ENCODE measurements around the gene ME2. TPM values are rescaled to one million over a fixed set of nuclear protein-coding genes. Genes with fewer than 3 reads are reported as not detected.
"Not testable (repeated sequence)": the region's sequence is repeated elsewhere in the genome, so short reads cannot be mapped to it uniquely, and the experiment has no call there.

Gene ME2
- total and polyA plus RNA-seq, 8 donors: 16.6 to 100 (median 58.5) TPM

DNA sequence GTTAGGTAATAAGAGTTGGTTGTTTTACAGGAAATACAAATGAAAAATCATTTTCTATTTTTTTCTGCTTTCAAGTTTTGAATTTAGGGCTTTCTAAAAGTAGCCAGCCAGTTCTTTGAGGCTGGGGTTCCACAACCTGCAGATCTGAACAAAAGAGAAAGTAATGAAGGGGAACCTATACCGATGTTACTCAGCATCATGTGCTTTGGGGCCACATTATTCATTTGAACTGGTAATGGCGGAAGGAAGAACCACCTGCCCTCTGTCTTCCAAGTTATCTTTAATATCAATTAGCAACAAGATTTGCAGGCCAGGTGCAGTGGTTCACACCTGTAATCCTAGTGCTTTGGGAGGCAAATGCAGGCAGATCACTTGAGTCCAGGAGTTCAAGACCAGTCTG lies 46.2 kb upstream of the ME2 start:
- WGBS, 5 donors: 79 to 95% (median 92%) methylated on average over 2 of the region's 2 CpGs
- intact Hi-C loops (cut with DNase I; ENCODE audit: low total_unique reads): no loop called here
- peaks cover 0 to 15% (median 0%) of the 10 kb centered on the region in 4 donors for H3K4me1 ChIP-seq

DNA sequence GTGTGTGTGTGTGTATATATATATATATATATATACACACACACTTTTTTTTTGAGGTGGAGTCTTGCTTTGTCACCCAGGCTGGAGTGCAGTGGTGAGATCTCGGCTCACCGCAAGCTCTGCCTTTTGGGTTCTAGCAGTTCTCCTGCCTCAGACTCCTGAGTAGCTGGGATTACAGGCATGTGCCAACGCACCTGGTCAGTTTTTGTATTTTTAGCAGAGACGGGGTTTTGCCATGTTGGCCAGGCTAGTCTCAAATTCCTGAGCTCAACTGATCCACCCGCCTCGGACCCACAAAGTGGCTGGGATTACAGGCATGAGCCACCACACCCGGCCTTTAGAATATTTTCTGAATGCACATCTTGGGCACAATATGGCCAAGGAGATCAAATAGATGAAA lies 45.4 kb upstream of the ME2 start:
- WGBS, 5 donors: 94 to 96% (median 95%) methylated on average over 7 of the region's 7 CpGs
- H3K36me3 ChIP-seq; H3K9me3 ChIP-seq; intact Hi-C loops (cut with DNase I; ENCODE audit: low total_unique reads); H3K4me3 ChIP-seq; DNase-seq; H3K27me3 ChIP-seq; H3K27ac ChIP-seq: not testable (repeated sequence)
- H3K4me1 ChIP-seq: peaks cover 0 to 15% (median 0%) of the 10 kb centered on the region in 4 donors

More for the DNA sequence above, 46.2 kb upstream of the ME2 start:
- Histone ChIP-seq H3K4me3 (no peak overlapping the region), H3K9me3 (no peaks in the 10 kb centered on the region), H3K27me3 (no peaks in the 10 kb centered on the region), H3K36me3 (no peaks in the 10 kb centered on the region), H3K27ac (no peak overlapping the region)
- TF ChIP-seq, protein P1, sequence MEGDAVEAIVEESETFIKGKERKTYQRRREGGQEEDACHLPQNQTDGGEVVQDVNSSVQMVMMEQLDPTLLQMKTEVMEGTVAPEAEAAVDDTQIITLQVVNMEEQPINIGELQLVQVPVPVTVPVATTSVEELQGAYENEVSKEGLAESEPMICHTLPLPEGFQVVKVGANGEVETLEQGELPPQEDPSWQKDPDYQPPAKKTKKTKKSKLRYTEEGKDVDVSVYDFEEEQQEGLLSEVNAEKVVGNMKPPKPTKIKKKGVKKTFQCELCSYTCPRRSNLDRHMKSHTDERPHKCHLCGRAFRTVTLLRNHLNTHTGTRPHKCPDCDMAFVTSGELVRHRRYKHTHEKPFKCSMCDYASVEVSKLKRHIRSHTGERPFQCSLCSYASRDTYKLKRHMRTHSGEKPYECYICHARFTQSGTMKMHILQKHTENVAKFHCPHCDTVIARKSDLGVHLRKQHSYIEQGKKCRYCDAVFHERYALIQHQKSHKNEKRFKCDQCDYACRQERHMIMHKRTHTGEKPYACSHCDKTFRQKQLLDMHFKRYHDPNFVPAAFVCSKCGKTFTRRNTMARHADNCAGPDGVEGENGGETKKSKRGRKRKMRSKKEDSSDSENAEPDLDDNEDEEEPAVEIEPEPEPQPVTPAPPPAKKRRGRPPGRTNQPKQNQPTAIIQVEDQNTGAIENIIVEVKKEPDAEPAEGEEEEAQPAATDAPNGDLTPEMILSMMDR (IDR thresholded peaks at IDR 0.05): no peak
- TF ChIP-seq EP300 (IDR thresholded peaks at IDR 0.05) (no peak), POLR2A (IDR thresholded peaks at IDR 0.05) (no peak), POLR2AphosphoS5 (IDR thresholded peaks at IDR 0.05) (no peak)
- no peak for DNase-seq

DNA sequence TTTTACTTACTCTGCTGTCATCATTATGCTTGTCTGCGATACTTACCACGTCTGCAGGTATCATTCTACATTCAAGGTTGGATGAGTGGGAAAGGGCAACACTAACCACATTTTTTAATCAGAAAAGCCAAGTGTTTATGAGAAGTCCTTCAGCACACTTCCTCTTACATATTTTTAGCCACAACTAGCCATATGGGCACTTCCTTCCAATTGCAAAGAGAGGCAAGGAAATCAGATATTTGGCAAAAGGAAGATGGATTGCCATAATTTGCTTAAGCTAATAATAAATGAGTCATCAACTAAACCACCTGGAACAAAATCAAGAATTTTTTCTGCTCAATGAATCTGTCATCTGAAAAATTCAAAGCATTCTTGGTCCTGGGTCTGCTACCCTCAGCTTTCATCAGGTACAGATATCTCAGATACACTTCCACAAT lies 42.4 kb upstream of the ME2 start:
- Histone ChIP-seq H3K9me3 (no peaks in the 10 kb centered on the region), H3K4me1 (peaks cover 0 to 21% (median 0%) of the 10 kb centered on the region in 4 donors), H3K27ac (peak overlapping the region in 1 of 5 donors; percentile 29), H3K4me3 (no peak overlapping the region), H3K27me3 (no peaks in the 10 kb centered on the region), H3K36me3 (no peaks in the 10 kb centered on the region)
- WGBS, 5 donors: 48 to 70% (median 60%) methylated on average over 2 of the region's 2 CpGs
- peak in 1 of 2 donors; percentile 62 for DNase-seq
- intact Hi-C loops (cut with DNase I; ENCODE audit: low total_unique reads): no loop called here
- TF ChIP-seq, protein P1 (IDR thresholded peaks at IDR 0.05): no peak
- peak in 1 of 3 donors; percentile 39 for TF ChIP-seq POLR2AphosphoS5 (IDR thresholded peaks at IDR 0.05)
- TF ChIP-seq POLR2A (IDR thresholded peaks at IDR 0.05): no peak
- no peak for TF ChIP-seq EP300 (IDR thresholded peaks at IDR 0.05)

DNA sequence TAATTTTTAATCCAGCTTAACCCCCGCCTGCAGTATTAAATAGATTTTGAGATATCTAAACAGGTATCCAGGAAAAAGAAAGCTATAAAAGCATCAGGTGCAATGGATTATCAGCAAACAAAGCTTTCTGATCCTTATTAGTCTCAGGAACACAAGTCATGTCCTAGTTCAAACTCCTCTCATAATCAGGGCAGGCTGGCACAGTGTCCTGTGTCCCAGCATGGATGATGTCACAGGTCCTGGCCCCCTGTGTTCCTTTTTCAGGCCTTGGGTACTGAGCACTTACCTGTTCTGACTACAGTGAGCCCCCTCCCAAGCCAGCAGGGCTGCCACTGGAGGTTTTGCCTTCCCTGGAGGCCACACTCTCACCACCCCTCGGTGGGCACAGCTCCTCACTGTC lies 39.6 kb upstream of the ME2 start:
- Histone ChIP-seq H3K4me3 (no peak overlapping the region), H3K27ac (no peak overlapping the region), H3K36me3 (no peaks in the 10 kb centered on the region), H3K4me1 (peaks cover 0 to 21% (median 0%) of the 10 kb centered on the region in 4 donors), H3K27me3 (no peaks in the 10 kb centered on the region), H3K9me3 (no peaks in the 10 kb centered on the region)
- WGBS, 5 donors: 73 to 87% (median 82%) methylated on average over 2 of the region's 2 CpGs
- intact Hi-C loops (cut with DNase I; ENCODE audit: low total_unique reads): no loop called here
- no peak for DNase-seq
- TF ChIP-seq, protein P1 (IDR thresholded peaks at IDR 0.05): no peak
- TF ChIP-seq POLR2A (IDR thresholded peaks at IDR 0.05) (no peak), EP300 (IDR thresholded peaks at IDR 0.05) (no peak), POLR2AphosphoS5 (IDR thresholded peaks at IDR 0.05) (no peak)

DNA sequence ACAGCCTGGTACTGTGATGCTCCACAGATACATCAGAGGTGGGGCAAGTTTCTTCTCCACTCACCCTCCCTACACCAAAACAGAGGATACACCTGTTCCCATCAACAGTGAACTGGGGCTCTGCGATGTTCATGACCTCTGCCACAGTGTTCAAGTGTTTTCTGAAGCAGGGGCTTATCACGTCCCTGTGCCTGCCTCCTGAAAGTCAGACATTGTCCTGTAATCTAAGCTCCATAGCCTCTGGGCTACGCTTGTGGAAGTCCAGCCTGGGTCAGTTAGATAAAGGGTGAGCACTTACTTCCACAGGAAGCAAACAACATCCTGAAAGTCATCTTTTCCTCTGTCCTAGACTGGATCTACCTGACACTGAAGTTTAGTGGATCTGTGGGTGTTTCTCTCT lies 38.9 kb upstream of the ME2 start:
- Histone ChIP-seq H3K27ac (no peak overlapping the region), H3K27me3 (no peaks in the 10 kb centered on the region), H3K9me3 (no peaks in the 10 kb centered on the region), H3K4me3 (no peak overlapping the region), H3K36me3 (no peaks in the 10 kb centered on the region), H3K4me1 (peaks cover 0 to 21% (median 0%) of the 10 kb centered on the region in 4 donors)
- intact Hi-C loops (cut with DNase I; ENCODE audit: low total_unique reads): no loop called here
- TF ChIP-seq POLR2A (IDR thresholded peaks at IDR 0.05) (no peak), POLR2AphosphoS5 (IDR thresholded peaks at IDR 0.05) (no peak)
- DNase-seq: peak in 1 of 2 donors; percentile 25
- WGBS, 5 donors: 21 to 52% (median 48%) methylated on average over 3 of the region's 3 CpGs

Data from stomach (tissue), 9 donors.